GM23248 (cell line): ENCODE data around the gene ADCY6. TPM values are rescaled to one million over a fixed set of nuclear protein-coding genes. Genes with fewer than 3 reads are reported as not detected.

Experiments used
- DNase-seq: peaks from one replicate; pipeline ENCODE4 v3.0.0-alpha.2; 2015
- H2AFZ ChIP-seq: fragments of 200-600 bp; sonication (generic); 2 replicates; pipeline ENCODE4 v1.6.1; 2016; ENCODE audit warnings: antibody characterized with exemption
- H3F3A ChIP-seq: fragments of 200-600 bp; sonication (generic); 2 replicates; pipeline ENCODE4 v1.6.1; 2016; ENCODE audit warnings: mild to moderate bottlenecking, antibody characterized with exemption, mixed run types; ENCODE audit not compliant: insufficient read depth
- H3K27ac ChIP-seq: fragments of 200-600 bp; sonication (generic); 2 replicates; pipeline ENCODE4 v1.5.1; 2016; ENCODE audit warnings: mild to moderate bottlenecking
- H3K27me3 ChIP-seq: fragments of 200-600 bp; sonication (generic); replicated peaks from 2 replicates; pipeline ENCODE4 v1.6.1; 2016; ENCODE audit warnings: mild to moderate bottlenecking; ENCODE audit not compliant: insufficient read depth
- H3K36me3 ChIP-seq: fragments of 200-600 bp; sonication (generic); 2 replicates; pipeline ENCODE4 v1.6.1; 2016; ENCODE audit warnings: low read depth, mild to moderate bottlenecking
- H3K4me1 ChIP-seq: fragments of 200-600 bp; sonication (generic); 2 replicates; pipeline ENCODE4 v1.6.1; 2016; ENCODE audit warnings: mild to moderate bottlenecking; ENCODE audit not compliant: insufficient read depth
- H3K4me2 ChIP-seq: fragments of 200-600 bp; sonication (generic); one replicate; pipeline ENCODE4 v1.6.1; 2016; ENCODE audit warnings: mild to moderate bottlenecking; ENCODE audit not compliant: unreplicated experiment
- H3K4me3 ChIP-seq: fragments of 200-600 bp; sonication (generic); 2 replicates; pipeline ENCODE4 v1.5.1; 2016; ENCODE audit warnings: mild to moderate bottlenecking
- H3K79me2 ChIP-seq: fragments of 200-600 bp; sonication (generic); 2 replicates; pipeline ENCODE4 v1.6.1; 2016; ENCODE audit warnings: mild to moderate bottlenecking; ENCODE audit not compliant: insufficient read depth
- H3K9ac ChIP-seq: fragments of 200-600 bp; sonication (generic); 2 replicates; pipeline ENCODE4 v1.6.1; 2016; ENCODE audit warnings: mild to moderate bottlenecking
- H3K9me2 ChIP-seq: fragments of 200-600 bp; sonication (generic); 2 replicates; pipeline ENCODE4 v1.6.1; 2016; ENCODE audit warnings: mixed run types, mild to moderate bottlenecking, moderate library complexity; ENCODE audit not compliant: insufficient read depth
- H3K9me3 ChIP-seq: fragments of 200-600 bp; sonication (generic); one replicate; pipeline ENCODE4 v1.6.1; 2017; ENCODE audit warnings: low read depth
- H4K20me1 ChIP-seq: fragments of 200-600 bp; sonication (generic); 2 replicates; pipeline ENCODE4 v1.6.0; 2016; ENCODE audit not compliant: insufficient read depth
- EZH2 ChIP-seq: fragments of 200-600 bp; sonication (generic); IDR thresholded peaks from 2 replicates; pipeline ENCODE4 v1.6.1; 2018; ENCODE audit warnings: antibody characterized with exemption, mild to moderate bottlenecking; ENCODE audit not compliant: insufficient read depth, poor library complexity, severe bottlenecking
- EZH2phosphoT487 ChIP-seq: fragments of 200-600 bp; sonication (generic); IDR thresholded peaks from 2 replicates; pipeline ENCODE4 v1.6.1; 2018; ENCODE audit warnings: antibody characterized with exemption, moderate library complexity, mild to moderate bottlenecking, low read depth; ENCODE audit not compliant: insufficient read depth
- WGBS, 2 experiments: methylation state at CpG; one replicate each; pipeline ENCODE4 v1.1.6; 2015 to 2017; ENCODE audit warnings: low lambda C conversion rate in 2 of 2, low coverage in 1 of 2; ENCODE audit errors: missing lambda C conversion rate in 2 of 2; 5-methylcytosine and 5-hydroxymethylcytosine counted together
- in situ Hi-C: fragments of 300-500 bp; cut with MboI; formaldehyde crosslinking; loops from 2 replicates; pipeline ENCODE4 v1.15.0; 2020
- polyA plus RNA-seq: library from polyadenylated mRNA; unstranded; fragments of >200 nt; fragmentation: Nextera tagmentation; extraction: Ambion mirVana; gene quantifications from 2 replicates; pipeline ENCODE4 v1.2.1, GENCODE V29; 2016
- total RNA-seq: library from RNA; depleted of rRNA; stranded (reverse); fragments of >200 nt; shearing (Covaris generic); gene quantifications from 2 replicates; pipeline ENCODE4 v1.2.3, GENCODE V29; 2014

The ADCY6 gene
- total and polyA plus RNA-seq, 2 experiments from 2014 or later, result 4.1 to 24.8 TPM

- Histone ChIP-seq H3K4me1 (peaks cover 36% of the 10 kb centered on the region), H4K20me1 (no peaks in the 10 kb centered on the region), H3K4me2 (peak overlapping the region; percentile 85), H3K4me3 (peak overlapping the region; percentile 97), H3K36me3 (no peaks in the 10 kb centered on the region), H3F3A (peaks cover 11% of the 10 kb centered on the region; the same call in 1 of the 2 replicates), H3K79me2 (peaks cover 38% of the 10 kb centered on the region), H2AFZ (peak overlapping the region; percentile 97), H3K9me3 (no peaks in the 10 kb centered on the region), H3K9me2 (no peaks in the 10 kb centered on the region), H3K27me3 (no peaks in the 10 kb centered on the region), H3K27ac (peak overlapping the region; percentile 46), H3K9ac (peak overlapping the region; percentile 88)
- WGBS, 2 experiments, result 0 to 2% methylated on average over 58 to 68 of the region's 70 CpGs
- no peak for TF ChIP-seq EZH2
- TF ChIP-seq EZH2phosphoT487, result no peak
- DNase-seq, result peak; percentile 92
- in situ Hi-C loops, result no loop called here
These were observed 25.6 kb upstream of the ADCY6 start for GRCh38 chr12:48814262-48815125.

- H3K9me3 ChIP-seq, result no peaks in the 10 kb centered on the region
- peaks cover 33% of the 10 kb centered on the region for H3K79me2 ChIP-seq
- H3K27me3 ChIP-seq, result no peaks in the 10 kb centered on the region
- DNase-seq, result no peak
- H4K20me1 ChIP-seq, result no peaks in the 10 kb centered on the region
- H2AFZ ChIP-seq, result peak overlapping the region; percentile 97
- 36 to 41% methylated on average over 16 to 18 of the region's 18 CpGs for WGBS, 2 experiments
- no peaks in the 10 kb centered on the region for H3K36me3 ChIP-seq
- in situ Hi-C loops, result no loop called here
- H3K4me2 ChIP-seq, result peak overlapping the region; percentile 85
- H3K9me2 ChIP-seq, result no peaks in the 10 kb centered on the region
- TF ChIP-seq EZH2phosphoT487, result no peak
- TF ChIP-seq EZH2, result no peak
- peak overlapping the region; percentile 97 for H3K4me3 ChIP-seq
- H3K4me1 ChIP-seq, result peaks cover 36% of the 10 kb centered on the region
- H3K27ac ChIP-seq, result no peak overlapping the region
- peaks cover 11% of the 10 kb centered on the region; the same call in 1 of the 2 replicates for H3F3A ChIP-seq
- peak overlapping the region; percentile 88 for H3K9ac ChIP-seq
These were observed 24.8 kb upstream of the ADCY6 start for GRCh38 chr12:48813465-48814261.

GRCh38 chr12:48812389-48812788, 23.5 kb upstream of the ADCY6 start:
- Histone ChIP-seq H3K9ac (peak overlapping the region; percentile 14; the same call in 1 of the 2 replicates), H2AFZ (no peak overlapping the region), H3K4me3 (no peak overlapping the region), H3K4me1 (peaks cover 36% of the 10 kb centered on the region), H3K27ac (no peak overlapping the region), H3K9me3 (no peaks in the 10 kb centered on the region), H4K20me1 (no peaks in the 10 kb centered on the region), H3K4me2 (peak overlapping the region; percentile 15), H3K27me3 (no peaks in the 10 kb centered on the region), H3K9me2 (no peaks in the 10 kb centered on the region), H3K79me2 (peaks cover 33% of the 10 kb centered on the region), H3F3A (peaks cover 11% of the 10 kb centered on the region; the same call in 1 of the 2 replicates), H3K36me3 (no peaks in the 10 kb centered on the region)
- TF ChIP-seq EZH2, result no peak
- TF ChIP-seq EZH2phosphoT487, result no peak
- no peak for DNase-seq
- in situ Hi-C loops, result no loop called here
- WGBS, 2 experiments, result 82 to 92% methylated on average over 2 of the region's 2 CpGs

GRCh38 chr12:48811437-48812090, 22.7 kb upstream of the ADCY6 start:
- in situ Hi-C loops, result no loop called here
- 85 to 87% methylated on average over 5 of the region's 5 CpGs for WGBS, 2 experiments
- Histone ChIP-seq H3K4me2 (peak overlapping the region; percentile 7), H3F3A (peaks cover 11% of the 10 kb centered on the region; the same call in 1 of the 2 replicates), H4K20me1 (no peaks in the 10 kb centered on the region), H3K9me2 (no peaks in the 10 kb centered on the region), H3K4me3 (peak overlapping the region; percentile 11; the same call in 1 of the 2 replicates), H2AFZ (peak overlapping the region; percentile 69; the same call in 1 of the 2 replicates), H3K9ac (peak overlapping the region; percentile 28; the same call in 1 of the 2 replicates), H3K27ac (peak overlapping the region; percentile 56), H3K36me3 (no peaks in the 10 kb centered on the region), H3K27me3 (no peaks in the 10 kb centered on the region), H3K4me1 (peaks cover 36% of the 10 kb centered on the region), H3K79me2 (peaks cover 25% of the 10 kb centered on the region), H3K9me3 (no peaks in the 10 kb centered on the region)
- TF ChIP-seq EZH2 (no peak), EZH2phosphoT487 (no peak)
- no peak for DNase-seq
